ENCODE data around the gene CERT1.

CERT1 gene

DNA sequence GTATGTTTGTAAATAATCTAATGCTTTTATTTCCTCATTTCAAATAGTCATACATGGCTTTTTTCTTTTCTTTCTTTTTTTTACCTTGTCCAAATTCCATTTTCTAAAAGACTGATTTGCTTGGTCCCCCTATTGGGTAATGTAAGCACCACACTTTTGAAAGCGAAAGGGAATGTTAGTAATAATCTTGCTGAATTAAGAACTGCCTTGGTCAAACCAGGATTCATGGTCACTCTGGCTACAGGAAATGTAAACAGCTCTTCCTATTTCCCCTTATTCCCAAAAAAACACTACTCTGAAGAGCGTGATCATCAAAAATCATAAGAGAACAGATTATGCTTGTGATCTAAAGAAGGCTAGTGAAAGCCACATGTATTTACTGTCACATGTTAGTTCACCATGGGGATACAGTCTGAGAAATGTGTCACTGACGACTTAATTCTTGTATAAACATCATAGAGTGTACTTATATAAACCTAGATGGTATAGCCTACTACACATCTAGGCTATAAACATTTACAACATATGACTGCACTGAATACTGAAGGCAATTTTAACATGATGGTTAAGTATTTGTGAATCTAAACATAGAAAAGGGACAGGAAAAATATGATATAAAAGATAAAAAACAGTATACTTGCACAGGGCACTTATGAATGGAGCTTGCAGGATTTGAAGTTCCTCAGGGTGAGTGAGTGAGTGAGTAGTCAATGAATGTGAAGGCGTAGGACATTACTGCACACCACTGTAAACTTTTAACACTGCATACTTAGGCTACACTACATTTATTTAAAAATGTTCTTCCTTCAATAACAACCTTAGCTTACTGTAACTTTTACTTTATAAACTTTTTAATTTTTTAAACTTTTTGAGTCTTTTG lies 99.1 kb downstream of the CERT1 start:
- Histone ChIP-seq H3K9me3 (ENCODE audit: insufficient read depth, low read length) (no peaks in the 10 kb centered on the region), H3K4me1 (ENCODE audit: insufficient read depth, insufficient read length) (no peaks in the 10 kb centered on the region), H3K4me3 (ENCODE audit: insufficient read length, low read depth) (no peak overlapping the region), H3K27me3 (ENCODE audit: insufficient read depth, insufficient read length) (no peaks in the 10 kb centered on the region), H3K36me3 (ENCODE audit: insufficient read depth, insufficient read length, low read length) (no peaks in the 10 kb centered on the region), H3K9ac (ENCODE audit: insufficient read length, low read depth) (no peak overlapping the region)
- TF ChIP-seq SUZ12 (IDR thresholded peaks at IDR 0.05; ENCODE audit: extremely low read depth, insufficient read depth, insufficient read length): no peak
- no peak for TF ChIP-seq YY1 (IDR thresholded peaks at IDR 0.05; ENCODE audit: insufficient read depth, insufficient read length)
- TF ChIP-seq ZNF274 (IDR thresholded peaks at IDR 0.05; ENCODE audit: low read depth, low read length): no peak
- no peak for DNase-seq (ENCODE audit: low read depth, low spot score)

DNA sequence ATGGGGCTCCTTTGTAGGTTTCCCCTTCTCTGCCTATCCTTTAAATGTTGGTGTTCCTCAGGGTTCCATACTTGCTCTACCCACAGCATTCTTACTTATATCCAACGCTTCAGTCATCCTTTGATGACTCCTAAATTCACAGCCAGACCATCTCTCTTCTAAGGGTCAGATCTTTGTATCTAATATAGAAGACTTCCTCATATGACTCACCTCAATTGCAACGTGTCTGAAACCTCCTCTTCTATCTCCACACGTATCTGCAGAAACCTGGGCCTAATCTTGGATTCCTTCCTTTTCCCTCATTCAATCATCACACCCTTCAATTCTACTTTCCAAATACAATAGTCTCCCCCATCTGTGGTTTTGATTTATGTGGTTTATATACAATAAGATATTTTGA lies 106.1 kb downstream of the CERT1 start:
- H3K27me3 ChIP-seq (ENCODE audit: insufficient read depth, insufficient read length): no peaks in the 10 kb centered on the region
- no peaks in the 10 kb centered on the region for H3K4me1 ChIP-seq (ENCODE audit: insufficient read depth, insufficient read length)
- DNase-seq (ENCODE audit: low read depth, low spot score): no peak
- no peaks in the 10 kb centered on the region for H3K9me3 ChIP-seq (ENCODE audit: insufficient read depth, low read length)
- TF ChIP-seq SUZ12 (IDR thresholded peaks at IDR 0.05; ENCODE audit: extremely low read depth, insufficient read depth, insufficient read length) (no peak), YY1 (IDR thresholded peaks at IDR 0.05; ENCODE audit: insufficient read depth, insufficient read length) (no peak), ZNF274 (IDR thresholded peaks at IDR 0.05; ENCODE audit: low read depth, low read length) (no peak)
- peaks cover 3% of the 10 kb centered on the region for H3K36me3 ChIP-seq (ENCODE audit: insufficient read depth, insufficient read length, low read length)
- H3K9ac ChIP-seq (ENCODE audit: insufficient read length, low read depth): no peak overlapping the region
- no peak overlapping the region for H3K4me3 ChIP-seq (ENCODE audit: insufficient read length, low read depth)

DNA sequence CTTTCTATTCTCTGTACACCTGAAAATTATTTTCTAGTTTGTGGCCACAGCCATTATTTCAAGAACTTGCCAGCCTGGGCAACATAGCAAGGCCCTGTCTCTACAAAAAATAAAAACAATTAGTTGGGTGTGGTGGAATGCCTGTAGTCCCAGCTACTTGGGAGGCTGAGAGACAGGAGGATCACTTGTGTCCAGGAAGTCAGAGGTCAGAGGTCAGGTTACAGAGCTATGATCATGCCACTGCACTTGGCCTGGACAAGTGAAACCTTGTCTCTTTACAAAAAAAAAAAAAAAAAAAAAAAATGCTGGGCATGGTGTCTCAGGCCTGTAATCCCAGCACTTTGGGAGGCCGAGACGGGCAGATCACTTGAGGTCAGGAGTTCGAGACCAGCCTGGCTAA lies 116.2 kb downstream of the CERT1 start:
- Histone ChIP-seq H3K36me3 (ENCODE audit: insufficient read depth, insufficient read length, low read length) (peaks cover 4% of the 10 kb centered on the region), H3K27me3 (ENCODE audit: insufficient read depth, insufficient read length) (no peaks in the 10 kb centered on the region), H3K9me3 (ENCODE audit: insufficient read depth, low read length) (no peaks in the 10 kb centered on the region), H3K4me3 (ENCODE audit: insufficient read length, low read depth) (no peak overlapping the region), H3K4me1 (ENCODE audit: insufficient read depth, insufficient read length) (no peaks in the 10 kb centered on the region), H3K9ac (ENCODE audit: insufficient read length, low read depth) (no peak overlapping the region)
- no peak for DNase-seq (ENCODE audit: low read depth, low spot score)
- TF ChIP-seq ZNF274 (IDR thresholded peaks at IDR 0.05; ENCODE audit: low read depth, low read length) (no peak), YY1 (IDR thresholded peaks at IDR 0.05; ENCODE audit: insufficient read depth, insufficient read length) (no peak), SUZ12 (IDR thresholded peaks at IDR 0.05; ENCODE audit: extremely low read depth, insufficient read depth, insufficient read length) (no peak)

DNA sequence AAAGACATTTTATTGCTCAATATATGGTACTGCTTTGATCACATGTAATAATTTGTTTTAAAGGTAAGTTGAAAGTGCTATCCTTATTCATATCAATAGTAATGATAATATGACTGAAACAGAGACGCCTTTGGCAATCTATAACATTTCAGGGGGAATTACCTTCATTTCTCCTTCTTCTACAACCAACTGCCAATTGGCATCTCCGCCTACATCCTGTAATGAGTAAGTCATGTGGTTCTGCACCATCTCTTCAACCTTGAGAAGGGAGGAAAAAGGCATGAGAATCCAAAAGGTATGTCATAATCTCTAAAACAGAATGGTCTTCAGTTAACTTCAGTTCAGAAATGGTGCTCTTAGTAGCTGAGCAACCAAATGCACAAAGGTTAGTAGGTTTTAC lies 122.0 kb downstream of the CERT1 start:
- DNase-seq (ENCODE audit: low read depth, low spot score): no peak
- Histone ChIP-seq H3K9ac (ENCODE audit: insufficient read length, low read depth) (no peak overlapping the region), H3K9me3 (ENCODE audit: insufficient read depth, low read length) (no peaks in the 10 kb centered on the region), H3K27me3 (ENCODE audit: insufficient read depth, insufficient read length) (no peaks in the 10 kb centered on the region), H3K4me3 (ENCODE audit: insufficient read length, low read depth) (no peak overlapping the region), H3K4me1 (ENCODE audit: insufficient read depth, insufficient read length) (no peaks in the 10 kb centered on the region), H3K36me3 (ENCODE audit: insufficient read depth, insufficient read length, low read length) (peaks cover 15% of the 10 kb centered on the region)
- TF ChIP-seq SUZ12 (IDR thresholded peaks at IDR 0.05; ENCODE audit: extremely low read depth, insufficient read depth, insufficient read length) (no peak), ZNF274 (IDR thresholded peaks at IDR 0.05; ENCODE audit: low read depth, low read length) (no peak), YY1 (IDR thresholded peaks at IDR 0.05; ENCODE audit: insufficient read depth, insufficient read length) (no peak)

DNA sequence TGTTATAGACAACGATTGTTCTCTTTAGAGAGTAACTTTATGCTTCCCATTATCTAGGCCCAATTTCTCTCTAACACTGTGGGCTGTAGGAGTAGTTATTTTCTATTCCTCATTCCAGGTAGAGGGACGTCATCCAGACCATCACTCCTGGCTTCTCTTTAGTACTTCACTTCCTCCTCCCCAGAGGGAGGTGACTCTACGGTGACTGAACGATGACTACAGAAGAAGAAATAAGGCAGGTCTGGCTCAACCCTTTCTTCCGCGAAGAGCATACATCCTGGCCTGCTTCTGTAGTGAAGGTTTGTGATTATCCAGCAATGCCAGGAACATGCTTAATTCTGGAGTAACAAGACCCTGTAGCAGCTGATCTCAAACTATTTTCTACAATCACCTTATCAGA lies 123.6 kb downstream of the CERT1 start:
- DNase-seq (ENCODE audit: low read depth, low spot score): no peak
- Histone ChIP-seq H3K4me3 (ENCODE audit: insufficient read length, low read depth) (no peak overlapping the region), H3K4me1 (ENCODE audit: insufficient read depth, insufficient read length) (no peaks in the 10 kb centered on the region), H3K9me3 (ENCODE audit: insufficient read depth, low read length) (no peaks in the 10 kb centered on the region), H3K27me3 (ENCODE audit: insufficient read depth, insufficient read length) (no peaks in the 10 kb centered on the region), H3K9ac (ENCODE audit: insufficient read length, low read depth) (no peak overlapping the region), H3K36me3 (ENCODE audit: insufficient read depth, insufficient read length, low read length) (peaks cover 24% of the 10 kb centered on the region)
- TF ChIP-seq SUZ12 (IDR thresholded peaks at IDR 0.05; ENCODE audit: extremely low read depth, insufficient read depth, insufficient read length) (no peak), ZNF274 (IDR thresholded peaks at IDR 0.05; ENCODE audit: low read depth, low read length) (no peak), YY1 (IDR thresholded peaks at IDR 0.05; ENCODE audit: insufficient read depth, insufficient read length) (no peak)

DNA sequence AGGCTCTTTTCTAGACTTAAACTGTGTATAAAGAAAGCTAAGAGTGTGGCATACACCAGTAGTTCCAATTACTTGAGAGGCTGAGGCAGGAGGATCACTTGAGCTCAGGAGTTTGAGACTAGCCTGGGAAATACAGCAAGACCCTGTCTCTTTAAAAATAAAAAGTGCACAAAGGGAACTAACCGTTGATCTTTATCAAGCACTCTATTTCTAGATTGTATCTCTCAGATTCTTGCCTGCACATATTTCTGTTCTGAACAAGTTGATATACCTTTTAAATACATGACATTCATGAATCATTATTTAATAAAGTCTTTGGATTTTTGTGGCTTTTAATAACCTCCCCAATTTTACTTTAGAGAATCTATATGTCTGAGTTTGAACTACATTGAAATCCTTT lies 127.2 kb downstream of the CERT1 start:
- TF ChIP-seq ZNF274 (IDR thresholded peaks at IDR 0.05; ENCODE audit: low read depth, low read length) (no peak), YY1 (IDR thresholded peaks at IDR 0.05; ENCODE audit: insufficient read depth, insufficient read length) (no peak), SUZ12 (IDR thresholded peaks at IDR 0.05; ENCODE audit: extremely low read depth, insufficient read depth, insufficient read length) (no peak)
- H3K4me1 ChIP-seq (ENCODE audit: insufficient read depth, insufficient read length): no peaks in the 10 kb centered on the region
- H3K9me3 ChIP-seq (ENCODE audit: insufficient read depth, low read length): no peaks in the 10 kb centered on the region
- no peak overlapping the region for H3K4me3 ChIP-seq (ENCODE audit: insufficient read length, low read depth)
- H3K36me3 ChIP-seq (ENCODE audit: insufficient read depth, insufficient read length, low read length): peaks cover 41% of the 10 kb centered on the region
- no peak for DNase-seq (ENCODE audit: low read depth, low spot score)
- H3K9ac ChIP-seq (ENCODE audit: insufficient read length, low read depth): no peak overlapping the region
- H3K27me3 ChIP-seq (ENCODE audit: insufficient read depth, insufficient read length): no peaks in the 10 kb centered on the region

DNA sequence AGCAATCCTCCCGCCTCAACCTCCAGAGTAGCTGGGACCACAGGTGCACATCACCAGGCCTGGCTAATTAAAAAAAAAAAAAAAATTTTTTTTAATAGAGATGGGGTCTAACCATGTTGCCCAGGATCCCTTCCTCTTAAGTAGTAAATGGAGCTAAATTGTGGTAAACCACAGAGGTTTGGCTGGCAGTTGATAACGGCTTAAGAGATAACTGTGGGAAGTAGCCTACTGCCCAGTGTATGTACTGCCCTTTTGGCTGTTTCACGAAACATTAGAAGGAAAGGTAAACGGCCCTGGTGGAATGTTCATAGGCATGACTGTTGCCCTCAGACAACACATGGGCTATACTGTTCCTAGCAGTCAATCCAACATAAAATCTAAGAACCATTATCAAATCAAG lies 130.0 kb downstream of the CERT1 start:
- no peaks in the 10 kb centered on the region for H3K27me3 ChIP-seq (ENCODE audit: insufficient read depth, insufficient read length)
- TF ChIP-seq SUZ12 (IDR thresholded peaks at IDR 0.05; ENCODE audit: extremely low read depth, insufficient read depth, insufficient read length) (no peak), ZNF274 (IDR thresholded peaks at IDR 0.05; ENCODE audit: low read depth, low read length) (no peak), YY1 (IDR thresholded peaks at IDR 0.05; ENCODE audit: insufficient read depth, insufficient read length) (no peak)

More for the DNA sequence above, 130.0 kb downstream of the CERT1 start:
- H3K36me3 ChIP-seq (ENCODE audit: insufficient read depth, insufficient read length, low read length): peaks cover 42% of the 10 kb centered on the region
- H3K9me3 ChIP-seq (ENCODE audit: insufficient read depth, low read length): no peaks in the 10 kb centered on the region
- H3K9ac ChIP-seq (ENCODE audit: insufficient read length, low read depth): no peak overlapping the region
- H3K4me3 ChIP-seq (ENCODE audit: insufficient read length, low read depth): no peak overlapping the region
- no peak for DNase-seq (ENCODE audit: low read depth, low spot score)
- no peaks in the 10 kb centered on the region for H3K4me1 ChIP-seq (ENCODE audit: insufficient read depth, insufficient read length)

Data from NT2/D1 (cell line).